Neural progenitor cell (in vitro differentiated cells): ENCODE results near the gene HNRNPLL. TPM values are rescaled to one million over a fixed set of nuclear protein-coding genes. Genes with fewer than 3 reads are reported as not detected.
A peak's percentile ranks its signal among the peaks of the same experiment; 100 is the strongest.
"Not testable (repeated sequence)": the region's sequence is repeated elsewhere in the genome, so short reads cannot be mapped to it uniquely, and the experiment has no call there.

Experiments used
- DNase-seq: peaks from one replicate; pipeline ENCODE4 v3.0.0-alpha.2; 2016; ENCODE audit warnings: low spot score
- H2AFZ ChIP-seq: fragments of 200-600 bp; sonication (generic); replicated peaks from 2 replicates; pipeline ENCODE4 v1.6.1; 2016; ENCODE audit warnings: antibody characterized with exemption
- H3F3A ChIP-seq: fragments of 200-600 bp; sonication (generic); 2 replicates; pipeline ENCODE4 v1.6.1; 2016; ENCODE audit warnings: antibody characterized with exemption, low read depth
- H3K27ac ChIP-seq: fragments of 200-600 bp; sonication (generic); 2 replicates; pipeline ENCODE4 v1.5.1; 2016; ENCODE audit warnings: mild to moderate bottlenecking
- H3K27me3 ChIP-seq: fragments of 200-600 bp; sonication (generic); 2 replicates; pipeline ENCODE4 v1.6.1; 2016; ENCODE audit warnings: mild to moderate bottlenecking, moderate library complexity
- H3K36me3 ChIP-seq: fragments of 200-600 bp; sonication (generic); 2 replicates; pipeline ENCODE4 v1.5.1; 2016
- H3K4me1 ChIP-seq: fragments of 200-600 bp; sonication (generic); 2 replicates; pipeline ENCODE4 v1.6.1; 2016; ENCODE audit warnings: mixed run types
- H3K4me2 ChIP-seq: fragments of 200-600 bp; sonication (generic); 2 replicates; pipeline ENCODE4 v1.6.1; 2016
- H3K4me3 ChIP-seq: fragments of 200-600 bp; sonication (generic); 2 replicates; pipeline ENCODE4 v1.5.1; 2016
- H3K79me2 ChIP-seq: fragments of 200-600 bp; sonication (generic); 2 replicates; pipeline ENCODE4 v1.6.1; 2016; ENCODE audit warnings: low read depth
- H3K9ac ChIP-seq: fragments of 200-600 bp; sonication (generic); 2 replicates; pipeline ENCODE4 v1.6.1; 2016
- H3K9me3 ChIP-seq: fragments of 200-600 bp; sonication (generic); 2 replicates; pipeline ENCODE4 v1.5.1; 2016; ENCODE audit warnings: low read depth
- H4K20me1 ChIP-seq: fragments of 200-600 bp; sonication (generic); 2 replicates; pipeline ENCODE4 v1.6.1; 2016; ENCODE audit warnings: low read depth
- H3K27ac Mint-ChIP-seq: 3 replicates; pipeline ENCODE4 v1.8.0; 2021; ENCODE audit warnings: mixed read lengths
- H3K27me3 Mint-ChIP-seq: 2 replicates; pipeline ENCODE4 v1.8.0; 2022; ENCODE audit warnings: low read depth, mild to moderate bottlenecking, inconsistent platforms, moderate library complexity, mixed read lengths; ENCODE audit not compliant: insufficient read depth
- H3K36me3 Mint-ChIP-seq: 3 replicates; pipeline ENCODE4 v1.8.0; 2021; ENCODE audit warnings: mixed read lengths
- H3K4me1 Mint-ChIP-seq: 3 replicates; pipeline ENCODE4 v1.8.0; 2021; ENCODE audit warnings: mixed read lengths
- H3K4me3 Mint-ChIP-seq: 3 replicates; pipeline ENCODE4 v1.8.0; 2021; ENCODE audit warnings: mild to moderate bottlenecking, moderate library complexity, mixed read lengths
- H3K9me3 Mint-ChIP-seq: 3 replicates; pipeline ENCODE4 v1.8.0; 2020; ENCODE audit warnings: mixed read lengths
- EZH2 ChIP-seq: fragments of 200-600 bp; sonication (generic); IDR thresholded peaks from 2 replicates; pipeline ENCODE4 v1.6.1; 2017; ENCODE audit warnings: antibody characterized with exemption, mild to moderate bottlenecking, moderate library complexity
- EZH2phosphoT487 ChIP-seq: fragments of 200-600 bp; sonication (generic); IDR thresholded peaks from 2 replicates; pipeline ENCODE4 v1.6.1; 2017; ENCODE audit warnings: antibody characterized with exemption
- total RNA-seq: library from RNA; depleted of rRNA; stranded (reverse); fragments of >200 nt; gene quantifications from 2 replicates; pipeline ENCODE4 v1.2.3, GENCODE V29; 2015; ENCODE audit warnings: low replicate concordance
- TF ChIP-seq, protein P1 (sequence below): fragments of 200-600 bp; sonication (generic); IDR thresholded peaks from 2 replicates; pipeline ENCODE4 v1.5.1; 2017; ENCODE audit warnings: antibody characterized with exemption, mild to moderate bottlenecking

HNRNPLL gene
- total RNA-seq, 1 donor from 2014 or later, result 109 TPM

DNA sequence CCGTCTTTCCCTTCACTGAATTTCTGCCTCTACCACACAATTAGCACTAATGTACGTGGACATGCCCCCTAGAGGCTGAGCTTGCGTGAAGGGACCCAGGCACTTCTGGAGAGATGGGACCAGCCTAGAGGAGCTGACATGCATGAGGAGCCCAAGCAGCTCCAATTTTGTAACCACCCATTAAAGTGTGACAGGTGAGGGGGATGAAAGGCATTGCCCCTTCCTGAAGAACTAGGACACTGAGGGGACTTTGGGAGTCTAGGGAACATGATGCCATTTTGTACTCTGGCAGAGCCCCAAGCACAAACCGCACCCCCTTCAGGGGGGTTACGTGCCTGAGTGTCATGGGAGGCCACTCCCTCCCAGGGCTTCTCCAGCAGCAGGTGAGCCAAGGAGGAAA, 63.6 kb downstream of the HNRNPLL start:
- Histone ChIP-seq H3F3A (peaks cover 22% of the 10 kb centered on the region), H3K27me3 (peaks cover 19% of the 10 kb centered on the region), H3K4me3 (no peak overlapping the region), H3K79me2 (no peaks in the 10 kb centered on the region), H2AFZ (no peak overlapping the region), H3K4me1 (peaks cover 17% of the 10 kb centered on the region), H3K27ac (no peak overlapping the region), H4K20me1 (no peaks in the 10 kb centered on the region), H3K9me3 (no peaks in the 10 kb centered on the region), H3K9ac (no peak overlapping the region), H3K4me2 (no peak overlapping the region), H3K36me3 (no peaks in the 10 kb centered on the region)
- no peak overlapping the region for H3K27ac Mint-ChIP-seq
- peaks cover 2% of the 10 kb centered on the region for H3K27me3 Mint-ChIP-seq
- no peak for DNase-seq
- no peak overlapping the region for H3K4me3 Mint-ChIP-seq
- no peaks in the 10 kb centered on the region for H3K36me3 Mint-ChIP-seq
- H3K9me3 Mint-ChIP-seq, result no peaks in the 10 kb centered on the region
- TF ChIP-seq EZH2phosphoT487 (no peak), EZH2 (no peak)
- TF ChIP-seq, protein P1, sequence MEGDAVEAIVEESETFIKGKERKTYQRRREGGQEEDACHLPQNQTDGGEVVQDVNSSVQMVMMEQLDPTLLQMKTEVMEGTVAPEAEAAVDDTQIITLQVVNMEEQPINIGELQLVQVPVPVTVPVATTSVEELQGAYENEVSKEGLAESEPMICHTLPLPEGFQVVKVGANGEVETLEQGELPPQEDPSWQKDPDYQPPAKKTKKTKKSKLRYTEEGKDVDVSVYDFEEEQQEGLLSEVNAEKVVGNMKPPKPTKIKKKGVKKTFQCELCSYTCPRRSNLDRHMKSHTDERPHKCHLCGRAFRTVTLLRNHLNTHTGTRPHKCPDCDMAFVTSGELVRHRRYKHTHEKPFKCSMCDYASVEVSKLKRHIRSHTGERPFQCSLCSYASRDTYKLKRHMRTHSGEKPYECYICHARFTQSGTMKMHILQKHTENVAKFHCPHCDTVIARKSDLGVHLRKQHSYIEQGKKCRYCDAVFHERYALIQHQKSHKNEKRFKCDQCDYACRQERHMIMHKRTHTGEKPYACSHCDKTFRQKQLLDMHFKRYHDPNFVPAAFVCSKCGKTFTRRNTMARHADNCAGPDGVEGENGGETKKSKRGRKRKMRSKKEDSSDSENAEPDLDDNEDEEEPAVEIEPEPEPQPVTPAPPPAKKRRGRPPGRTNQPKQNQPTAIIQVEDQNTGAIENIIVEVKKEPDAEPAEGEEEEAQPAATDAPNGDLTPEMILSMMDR, result peak; percentile 28
- peaks cover 17% of the 10 kb centered on the region for H3K4me1 Mint-ChIP-seq

DNA sequence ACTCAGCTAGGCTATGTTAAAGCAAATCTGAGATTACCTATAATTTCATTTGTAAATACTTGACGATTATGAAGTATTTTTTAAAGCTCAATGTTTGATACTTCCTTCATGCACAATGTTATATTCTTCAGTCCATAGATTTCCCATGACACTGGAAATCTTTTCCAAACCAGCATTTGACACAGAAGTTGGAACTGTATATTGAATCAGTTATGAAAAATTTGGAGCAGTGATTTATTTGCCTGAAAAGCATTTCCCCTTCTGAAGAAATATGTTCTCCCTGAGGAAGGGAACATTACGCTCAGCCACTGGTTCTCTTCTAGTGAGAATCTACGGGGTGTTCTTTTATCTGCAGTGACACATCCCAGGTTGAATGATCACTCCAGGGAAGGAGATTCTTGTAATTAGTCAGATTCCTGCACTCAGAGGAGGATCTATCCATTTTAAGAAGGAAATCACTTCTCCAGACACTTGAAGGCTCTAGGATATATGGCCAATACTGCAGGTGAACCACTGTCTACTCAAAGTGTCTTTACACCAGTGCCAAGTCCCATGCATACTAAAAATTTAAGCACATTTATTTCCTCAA, 64.7 kb downstream of the HNRNPLL start:
- no peak overlapping the region for H3K4me3 Mint-ChIP-seq
- no peaks in the 10 kb centered on the region for H3K36me3 ChIP-seq
- H3K4me1 ChIP-seq, result peaks cover 17% of the 10 kb centered on the region
- H3K27ac ChIP-seq, result no peak overlapping the region
- no peaks in the 10 kb centered on the region for H3K9me3 Mint-ChIP-seq
- no peaks in the 10 kb centered on the region for H3K79me2 ChIP-seq
- peaks cover 20% of the 10 kb centered on the region for H3K27me3 ChIP-seq
- H3K9me3 ChIP-seq, result no peaks in the 10 kb centered on the region
- H3K4me1 Mint-ChIP-seq, result peaks cover 18% of the 10 kb centered on the region
- DNase-seq, result no peak
- no peak overlapping the region for H2AFZ ChIP-seq
- H3F3A ChIP-seq, result peaks cover 22% of the 10 kb centered on the region
- no peak overlapping the region for H3K4me2 ChIP-seq
- TF ChIP-seq EZH2 (no peak), EZH2phosphoT487 (no peak)
- TF ChIP-seq, protein P1, result no peak
- peaks cover 2% of the 10 kb centered on the region for H3K27me3 Mint-ChIP-seq
- no peak overlapping the region for H3K9ac ChIP-seq
- H3K4me3 ChIP-seq, result no peak overlapping the region
- H3K27ac Mint-ChIP-seq, result no peak overlapping the region
- no peaks in the 10 kb centered on the region for H3K36me3 Mint-ChIP-seq
- no peaks in the 10 kb centered on the region for H4K20me1 ChIP-seq

DNA sequence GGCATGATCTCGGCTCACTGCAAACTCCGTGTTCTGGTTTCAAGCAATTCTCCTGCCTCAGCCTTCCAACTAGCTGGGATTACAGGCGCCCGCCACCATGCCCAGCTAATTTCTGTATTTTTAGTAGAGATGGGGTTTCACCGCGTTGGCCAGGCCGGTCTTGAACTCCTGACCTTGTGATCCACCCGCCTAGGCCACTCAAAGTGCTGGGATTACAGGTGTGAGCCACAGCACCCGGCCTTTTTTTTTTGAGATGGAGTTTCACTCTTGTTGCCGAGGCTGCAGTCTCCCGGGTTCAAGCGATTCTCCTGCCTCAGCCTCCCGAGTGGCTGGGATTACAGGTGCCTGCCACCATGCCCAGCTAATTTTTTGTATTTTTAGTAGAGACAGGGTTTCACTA, 65.4 kb downstream of the HNRNPLL start:
- not testable (repeated sequence) for H3K36me3 ChIP-seq, H4K20me1 ChIP-seq, H2AFZ ChIP-seq, H3K4me2 ChIP-seq, H3K27me3 Mint-ChIP-seq, H3K9ac ChIP-seq, H3K9me3 ChIP-seq, H3K79me2 ChIP-seq, DNase-seq, H3K27ac ChIP-seq, H3K27ac Mint-ChIP-seq, H3K9me3 Mint-ChIP-seq, H3K4me3 ChIP-seq, H3K36me3 Mint-ChIP-seq, H3K4me3 Mint-ChIP-seq
- Histone ChIP-seq H3K4me1 (peaks cover 17% of the 10 kb centered on the region), H3K27me3 (peaks cover 20% of the 10 kb centered on the region), H3F3A (peaks cover 16% of the 10 kb centered on the region)
- H3K4me1 Mint-ChIP-seq, result peaks cover 11% of the 10 kb centered on the region

DNA sequence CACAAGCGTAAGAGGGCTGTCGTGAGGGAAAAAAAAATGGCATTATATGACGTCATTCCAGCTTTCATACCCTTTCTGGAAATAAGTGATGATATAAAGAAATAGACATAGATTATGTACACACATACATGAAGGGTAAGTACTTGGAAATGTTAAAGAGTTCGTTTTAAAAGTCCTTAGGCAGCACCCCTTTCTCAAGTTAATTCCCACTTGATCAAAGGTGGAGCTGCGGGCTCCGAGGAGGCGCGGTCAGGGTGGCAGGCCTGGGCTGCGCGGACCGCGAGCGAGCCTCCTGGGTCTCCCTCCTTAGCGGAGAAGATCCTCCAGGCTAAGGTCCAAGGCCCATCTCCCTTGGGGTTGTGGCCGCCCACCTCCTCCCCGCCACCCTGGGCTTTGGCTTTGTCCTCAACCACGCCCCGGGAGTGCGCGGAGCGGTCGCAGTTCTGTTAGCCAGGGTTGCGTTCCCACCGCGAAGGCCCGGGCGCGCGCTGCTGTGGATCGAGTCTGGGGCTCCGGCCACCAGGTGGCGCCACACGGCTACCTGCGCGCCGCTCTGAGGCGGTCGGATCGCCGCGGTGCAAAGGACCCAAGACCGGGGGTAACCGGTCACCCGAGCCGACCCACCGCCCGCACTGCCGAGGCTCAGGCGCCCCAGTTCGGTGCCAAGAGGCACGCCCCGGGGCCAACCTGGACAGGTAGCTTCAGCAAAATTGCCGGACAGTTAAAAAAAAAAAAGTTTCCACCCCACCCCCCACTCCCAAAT, 66.8 kb downstream of the HNRNPLL start:
- no peaks in the 10 kb centered on the region for H3K9me3 Mint-ChIP-seq
- H3K4me3 Mint-ChIP-seq, result peak overlapping the region; percentile 66
- Histone ChIP-seq H3F3A (peaks cover 8% of the 10 kb centered on the region), H3K4me1 (peaks cover 7% of the 10 kb centered on the region), H3K9ac (no peak overlapping the region), H3K36me3 (no peaks in the 10 kb centered on the region), H3K4me3 (peak overlapping the region; percentile 53), H2AFZ (peak overlapping the region; percentile 98), H3K27ac (no peak overlapping the region), H4K20me1 (no peaks in the 10 kb centered on the region), H3K27me3 (peaks cover 20% of the 10 kb centered on the region), H3K4me2 (peak overlapping the region; percentile 84), H3K79me2 (no peaks in the 10 kb centered on the region), H3K9me3 (no peaks in the 10 kb centered on the region)
- no peak overlapping the region for H3K27ac Mint-ChIP-seq
- H3K4me1 Mint-ChIP-seq, result peaks cover 2% of the 10 kb centered on the region
- TF ChIP-seq EZH2phosphoT487, result no peak
- TF ChIP-seq, protein P1, result peak; percentile 91
- peak; percentile 93 for DNase-seq
- no peaks in the 10 kb centered on the region for H3K36me3 Mint-ChIP-seq
- peaks cover 3% of the 10 kb centered on the region for H3K27me3 Mint-ChIP-seq
